Measurements from ENCODE around the gene PARD3B. TPM values are rescaled to one million over a fixed set of nuclear protein-coding genes. Genes with fewer than 3 reads are reported as not detected.

PARD3B gene
- total and polyA plus RNA-seq, 2 experiments from 2014 or later = 3.5 to 4.4 TPM

GRCh38 chr2:205441524-205441923 lies 896.2 kb downstream of the PARD3B start:
- Histone ChIP-seq H3K27ac (ENCODE audit: low read depth) (no peak overlapping the region), H3K9me2 (ENCODE audit: insufficient read depth) (no peaks in the 10 kb centered on the region), H3F3A (replicated peaks; ENCODE audit: low read depth) (no peaks in the 10 kb centered on the region), H2AFZ (no peak overlapping the region), H4K20me1 (replicated peaks; ENCODE audit: insufficient read depth) (no peaks in the 10 kb centered on the region), H3K36me3 (ENCODE audit: insufficient read depth) (no peaks in the 10 kb centered on the region), H3K4me3 (no peak overlapping the region), H3K79me2 (replicated peaks; ENCODE audit: insufficient read depth) (no peaks in the 10 kb centered on the region), H3K4me2 (no peak overlapping the region), H3K27me3 (ENCODE audit: insufficient read depth) (no peaks in the 10 kb centered on the region; the same call in 1 of the 2 replicates), H3K4me1 (ENCODE audit: insufficient read depth) (peaks cover 8% of the 10 kb centered on the region)
- no peak overlapping the region for H3K27ac Mint-ChIP-seq
- TF ChIP-seq REST (IDR thresholded peaks at IDR 0.05; ENCODE audit: unreplicated experiment) = no peak
- no peak for TF ChIP-seq NANOG (IDR thresholded peaks at IDR 0.05; ENCODE audit: borderline replicate concordance)
- TF ChIP-seq CTCF (conservative IDR thresholded peaks at IDR 0.05; ENCODE audit: low read depth in 2 of 2) = no peak
- no peak for TF ChIP-seq EZH2 (IDR thresholded peaks at IDR 0.05; ENCODE audit: low read depth, unreplicated experiment)
- no peak for TF ChIP-seq ZNF331 (CRISPR knock-in tag; IDR thresholded peaks at IDR 0.05; ENCODE audit: low read depth)
- no peak for TF ChIP-seq STAT1 (IDR thresholded peaks at IDR 0.05; ENCODE audit: unreplicated experiment)
- no peak for TF ChIP-seq CREB1 (CRISPR knock-in tag; IDR thresholded peaks at IDR 0.05; ENCODE audit: low read depth)
- no peak for TF ChIP-seq ETS1 (IDR thresholded peaks at IDR 0.05)
- no peak for TF ChIP-seq JUNB (IDR thresholded peaks at IDR 0.05; ENCODE audit: unreplicated experiment)
- TF ChIP-seq, protein P1, sequence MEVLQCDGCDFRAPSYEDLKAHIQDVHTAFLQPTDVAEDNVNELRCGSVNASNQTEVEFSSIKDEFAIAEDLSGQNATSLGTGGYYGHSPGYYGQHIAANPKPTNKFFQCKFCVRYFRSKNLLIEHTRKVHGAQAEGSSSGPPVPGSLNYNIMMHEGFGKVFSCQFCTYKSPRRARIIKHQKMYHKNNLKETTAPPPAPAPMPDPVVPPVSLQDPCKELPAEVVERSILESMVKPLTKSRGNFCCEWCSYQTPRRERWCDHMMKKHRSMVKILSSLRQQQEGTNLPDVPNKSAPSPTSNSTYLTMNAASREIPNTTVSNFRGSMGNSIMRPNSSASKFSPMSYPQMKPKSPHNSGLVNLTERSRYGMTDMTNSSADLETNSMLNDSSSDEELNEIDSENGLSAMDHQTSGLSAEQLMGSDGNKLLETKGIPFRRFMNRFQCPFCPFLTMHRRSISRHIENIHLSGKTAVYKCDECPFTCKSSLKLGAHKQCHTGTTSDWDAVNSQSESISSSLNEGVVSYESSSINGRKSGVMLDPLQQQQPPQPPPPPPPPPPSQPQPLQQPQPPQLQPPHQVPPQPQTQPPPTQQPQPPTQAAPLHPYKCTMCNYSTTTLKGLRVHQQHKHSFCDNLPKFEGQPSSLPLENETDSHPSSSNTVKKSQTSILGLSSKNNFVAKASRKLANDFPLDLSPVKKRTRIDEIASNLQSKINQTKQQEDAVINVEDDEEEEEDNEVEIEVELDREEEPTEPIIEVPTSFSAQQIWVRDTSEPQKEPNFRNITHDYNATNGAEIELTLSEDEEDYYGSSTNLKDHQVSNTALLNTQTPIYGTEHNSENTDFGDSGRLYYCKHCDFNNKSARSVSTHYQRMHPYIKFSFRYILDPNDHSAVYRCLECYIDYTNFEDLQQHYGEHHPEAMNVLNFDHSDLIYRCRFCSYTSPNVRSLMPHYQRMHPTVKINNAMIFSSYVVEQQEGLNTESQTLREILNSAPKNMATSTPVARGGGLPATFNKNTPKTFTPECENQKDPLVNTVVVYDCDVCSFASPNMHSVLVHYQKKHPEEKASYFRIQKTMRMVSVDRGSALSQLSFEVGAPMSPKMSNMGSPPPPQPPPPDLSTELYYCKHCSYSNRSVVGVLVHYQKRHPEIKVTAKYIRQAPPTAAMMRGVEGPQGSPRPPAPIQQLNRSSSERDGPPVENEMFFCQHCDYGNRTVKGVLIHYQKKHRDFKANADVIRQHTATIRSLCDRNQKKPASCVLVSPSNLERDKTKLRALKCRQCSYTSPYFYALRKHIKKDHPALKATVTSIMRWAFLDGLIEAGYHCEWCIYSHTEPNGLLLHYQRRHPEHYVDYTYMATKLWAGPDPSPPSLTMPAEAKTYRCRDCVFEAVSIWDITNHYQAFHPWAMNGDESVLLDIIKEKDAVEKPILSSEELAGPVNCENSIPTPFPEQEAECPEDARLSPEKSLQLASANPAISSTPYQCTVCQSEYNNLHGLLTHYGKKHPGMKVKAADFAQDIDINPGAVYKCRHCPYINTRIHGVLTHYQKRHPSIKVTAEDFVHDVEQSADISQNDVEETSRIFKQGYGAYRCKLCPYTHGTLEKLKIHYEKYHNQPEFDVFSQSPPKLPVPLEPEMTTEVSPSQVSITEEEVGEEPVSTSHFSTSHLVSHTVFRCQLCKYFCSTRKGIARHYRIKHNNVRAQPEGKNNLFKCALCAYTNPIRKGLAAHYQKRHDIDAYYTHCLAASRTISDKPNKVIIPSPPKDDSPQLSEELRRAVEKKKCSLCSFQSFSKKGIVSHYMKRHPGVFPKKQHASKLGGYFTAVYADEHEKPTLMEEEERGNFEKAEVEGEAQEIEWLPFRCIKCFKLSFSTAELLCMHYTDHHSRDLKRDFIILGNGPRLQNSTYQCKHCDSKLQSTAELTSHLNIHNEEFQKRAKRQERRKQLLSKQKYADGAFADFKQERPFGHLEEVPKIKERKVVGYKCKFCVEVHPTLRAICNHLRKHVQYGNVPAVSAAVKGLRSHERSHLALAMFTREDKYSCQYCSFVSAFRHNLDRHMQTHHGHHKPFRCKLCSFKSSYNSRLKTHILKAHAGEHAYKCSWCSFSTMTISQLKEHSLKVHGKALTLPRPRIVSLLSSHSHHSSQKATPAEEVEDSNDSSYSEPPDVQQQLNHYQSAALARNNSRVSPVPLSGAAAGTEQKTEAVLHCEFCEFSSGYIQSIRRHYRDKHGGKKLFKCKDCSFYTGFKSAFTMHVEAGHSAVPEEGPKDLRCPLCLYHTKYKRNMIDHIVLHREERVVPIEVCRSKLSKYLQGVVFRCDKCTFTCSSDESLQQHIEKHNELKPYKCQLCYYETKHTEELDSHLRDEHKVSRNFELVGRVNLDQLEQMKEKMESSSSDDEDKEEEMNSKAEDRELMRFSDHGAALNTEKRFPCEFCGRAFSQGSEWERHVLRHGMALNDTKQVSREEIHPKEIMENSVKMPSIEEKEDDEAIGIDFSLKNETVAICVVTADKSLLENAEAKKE (CRISPR knock-in tag; IDR thresholded peaks at IDR 0.05) = no peak
- TF ChIP-seq EZH2phosphoT487 (IDR thresholded peaks at IDR 0.05; ENCODE audit: unreplicated experiment) = no peak
- no peak for TF ChIP-seq POLR2AphosphoS5 (IDR thresholded peaks at IDR 0.05; ENCODE audit: low read depth)
- no peak for TF ChIP-seq ZNF114 (CRISPR knock-in tag; IDR thresholded peaks at IDR 0.05)
- H3K36me3 Mint-ChIP-seq (ENCODE audit: low read depth) = peaks cover 9% of the 10 kb centered on the region; the same call in 2 of the 3 replicates
- peaks cover 2% of the 10 kb centered on the region for H3K27me3 Mint-ChIP-seq (ENCODE audit: insufficient read depth, low read depth, poor library complexity)
- H3K4me1 Mint-ChIP-seq = peaks cover 23% of the 10 kb centered on the region
- no peak for DNase-seq (ENCODE audit: low spot score)
- ATAC-seq = no peak
- no peak overlapping the region for H3K4me3 Mint-ChIP-seq
- H3K9me3 Mint-ChIP-seq = peaks cover 9% of the 10 kb centered on the region
